Esophagus muscularis mucosa (tissue), 3 donors: Measurements from ENCODE around the gene AMIGO3.

Source experiments
- CTCF ChIP-seq, 3 experiments: fragments of 200-600 bp in 2 of 3; fragments of 450-650 bp in 1 of 3; sonication (generic) in 2 of 3; IDR thresholded peaks; one replicate each; pipeline ENCODE4 v1.5.1; 2017 to 2019; ENCODE audit warnings: antibody characterized with exemption in 3 of 3, mild to moderate bottlenecking in 2 of 3, moderate library complexity in 1 of 3
- POLR2A ChIP-seq: fragments of 450-650 bp; IDR thresholded peaks from one replicate; pipeline ENCODE4 v1.6.1; 2017; ENCODE audit warnings: antibody characterized with exemption, moderate library complexity, mild to moderate bottlenecking, low read depth

GRCh38 chr3:49671291-49672288 lies 47.9 kb downstream of the AMIGO3 start:
- peak; percentile 72 to 86 (median 78) for TF ChIP-seq CTCF (IDR thresholded peaks at IDR 0.05)
- TF ChIP-seq POLR2A: no peak
